Liver (tissue), 3 donors: ENCODE measurements around the gene SLC26A4.

ENCODE experiments used
- JUND ChIP-seq, 2 donors: IDR thresholded peaks; 2 replicates each; pipeline ENCODE4 v1.6.1; 2016; ENCODE audit warnings: antibody characterized with exemption in 2 of 2
- REST ChIP-seq: IDR thresholded peaks from 2 replicates; pipeline ENCODE4 v1.6.1; 2016; ENCODE audit warnings: antibody characterized with exemption, mild to moderate bottlenecking
- TF ChIP-seq, protein P1 (sequence below): fragments of 150-350 bp; IDR thresholded peaks from 2 replicates; pipeline ENCODE4 v1.5.1; 2017; ENCODE audit warnings: improper control_type of control experiment, low read depth, low read length; ENCODE audit not compliant: missing input control
- donor health status: healthy.
- donor health status: healthy.

DNA sequence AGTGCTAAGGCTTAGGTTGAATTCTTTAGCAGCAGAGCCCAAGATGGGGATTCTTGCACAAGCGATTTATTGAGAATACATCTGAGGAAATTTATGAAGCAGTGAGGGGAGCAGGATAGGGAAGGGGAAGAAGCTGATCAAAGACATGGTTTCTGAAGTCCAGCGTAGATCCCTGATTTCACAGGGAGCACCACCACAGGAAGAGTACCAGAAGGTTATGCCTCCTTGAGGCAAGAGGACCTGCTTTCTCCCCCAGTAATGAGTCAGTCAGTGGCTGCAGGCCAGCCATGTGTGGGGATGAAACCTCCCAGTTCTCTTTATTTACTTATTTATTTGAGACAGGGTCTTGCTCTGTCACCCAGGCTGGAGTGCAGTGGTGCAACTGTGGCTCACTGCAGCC is 48.3 kb downstream of the SLC26A4 start:
- TF ChIP-seq, protein P1, sequence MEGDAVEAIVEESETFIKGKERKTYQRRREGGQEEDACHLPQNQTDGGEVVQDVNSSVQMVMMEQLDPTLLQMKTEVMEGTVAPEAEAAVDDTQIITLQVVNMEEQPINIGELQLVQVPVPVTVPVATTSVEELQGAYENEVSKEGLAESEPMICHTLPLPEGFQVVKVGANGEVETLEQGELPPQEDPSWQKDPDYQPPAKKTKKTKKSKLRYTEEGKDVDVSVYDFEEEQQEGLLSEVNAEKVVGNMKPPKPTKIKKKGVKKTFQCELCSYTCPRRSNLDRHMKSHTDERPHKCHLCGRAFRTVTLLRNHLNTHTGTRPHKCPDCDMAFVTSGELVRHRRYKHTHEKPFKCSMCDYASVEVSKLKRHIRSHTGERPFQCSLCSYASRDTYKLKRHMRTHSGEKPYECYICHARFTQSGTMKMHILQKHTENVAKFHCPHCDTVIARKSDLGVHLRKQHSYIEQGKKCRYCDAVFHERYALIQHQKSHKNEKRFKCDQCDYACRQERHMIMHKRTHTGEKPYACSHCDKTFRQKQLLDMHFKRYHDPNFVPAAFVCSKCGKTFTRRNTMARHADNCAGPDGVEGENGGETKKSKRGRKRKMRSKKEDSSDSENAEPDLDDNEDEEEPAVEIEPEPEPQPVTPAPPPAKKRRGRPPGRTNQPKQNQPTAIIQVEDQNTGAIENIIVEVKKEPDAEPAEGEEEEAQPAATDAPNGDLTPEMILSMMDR = no peak
- TF ChIP-seq JUND (IDR thresholded peaks at IDR 0.05) (no peak), REST (no peak)
